Activated CD4-positive, alpha-beta T cell treated with anti-CD3 and anti-CD28 coated beads for 24 hours (primary cell): ENCODE data around the gene CRY2.

Experiments used
- DNase-seq, 2 donors: peaks; one replicate each; pipeline ENCODE4 v3.0.0-alpha.2; 2020; ENCODE audit warnings: low read depth in 2 of 2

Gene CRY2

DNA sequence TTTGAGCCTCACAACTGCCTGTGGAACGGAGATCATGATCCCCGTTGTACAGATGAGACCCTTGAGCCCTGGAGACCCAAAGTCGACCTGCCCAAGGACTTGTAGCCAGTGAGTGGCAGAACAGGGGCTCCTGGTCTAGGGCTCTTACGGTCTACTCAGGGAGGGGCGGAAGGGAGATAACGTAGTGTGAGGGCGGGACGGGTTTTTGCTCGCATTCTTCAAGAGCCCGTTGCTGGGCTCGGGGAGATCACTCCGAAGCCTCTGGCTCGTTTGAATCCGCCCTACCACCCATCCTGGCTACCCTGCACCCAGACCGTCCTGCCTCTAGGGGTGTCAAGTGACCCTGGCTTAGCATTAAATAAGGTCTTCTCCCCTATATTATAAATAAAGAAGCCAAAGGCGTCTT is 639 bp downstream of the CRY2 start:
- DNase-seq = peak in 1 of 2 donors; percentile 12

DNA sequence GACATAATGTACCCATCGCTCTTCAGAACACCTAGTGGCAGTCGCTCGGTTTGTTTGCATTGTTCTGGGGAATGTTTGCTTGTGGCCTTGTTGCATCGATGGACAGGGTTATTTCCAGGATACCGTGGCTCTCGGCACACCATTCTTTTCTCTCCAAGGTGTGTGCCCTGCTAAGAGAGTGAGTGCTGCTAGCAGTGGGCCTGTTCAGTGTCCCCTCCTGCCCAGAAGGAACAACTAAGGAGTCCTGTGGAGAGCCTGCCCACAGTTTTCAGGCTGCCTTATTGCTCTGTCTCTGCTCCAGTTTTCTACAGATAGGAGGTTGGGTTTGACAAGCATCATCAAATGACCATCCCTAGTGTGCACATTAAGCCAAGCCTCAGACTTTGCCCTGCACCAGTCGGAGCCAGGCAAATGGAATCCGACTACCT is 1.4 kb downstream of the CRY2 start:
- no peak for DNase-seq

DNA sequence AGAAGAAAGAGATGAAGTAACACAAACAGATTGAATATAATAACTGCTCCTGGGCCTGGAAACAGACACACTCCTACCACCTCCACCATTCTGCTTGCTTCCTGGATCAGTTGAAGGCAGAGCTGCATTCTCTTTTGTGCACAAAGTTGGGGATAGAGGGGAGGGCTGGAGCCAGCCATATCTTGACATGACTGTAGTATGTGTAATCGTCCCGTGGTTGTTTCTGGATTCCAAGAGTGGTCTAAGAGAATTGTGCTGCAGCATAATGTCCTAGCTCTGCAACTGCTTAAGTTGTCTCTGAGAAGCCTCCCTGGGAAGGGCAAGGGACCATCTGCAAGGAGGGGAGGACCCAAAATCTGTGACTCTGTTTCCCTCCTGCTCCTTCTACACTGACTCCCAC is 3.2 kb downstream of the CRY2 start:
- no peak for DNase-seq

DNA sequence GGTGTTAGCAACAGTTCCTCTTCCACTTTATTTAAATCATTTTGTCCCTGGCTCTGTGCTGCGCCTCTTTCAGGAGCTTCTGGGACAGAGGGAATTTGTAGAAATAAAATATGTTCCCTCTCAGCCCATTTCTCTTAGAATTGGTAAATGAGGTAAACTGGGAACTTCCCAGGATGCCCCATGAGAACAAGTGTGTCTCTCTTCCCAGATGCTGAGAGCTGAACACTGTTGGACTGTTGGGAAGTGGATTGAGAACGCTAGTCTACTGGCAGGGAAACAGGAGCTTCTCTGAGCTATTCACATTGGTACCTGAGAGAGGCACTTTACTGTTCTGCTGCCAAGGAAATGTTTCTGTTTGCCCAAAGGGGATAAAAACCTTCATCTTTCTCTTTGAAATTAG is 4.0 kb downstream of the CRY2 start:
- DNase-seq = no peak

DNA sequence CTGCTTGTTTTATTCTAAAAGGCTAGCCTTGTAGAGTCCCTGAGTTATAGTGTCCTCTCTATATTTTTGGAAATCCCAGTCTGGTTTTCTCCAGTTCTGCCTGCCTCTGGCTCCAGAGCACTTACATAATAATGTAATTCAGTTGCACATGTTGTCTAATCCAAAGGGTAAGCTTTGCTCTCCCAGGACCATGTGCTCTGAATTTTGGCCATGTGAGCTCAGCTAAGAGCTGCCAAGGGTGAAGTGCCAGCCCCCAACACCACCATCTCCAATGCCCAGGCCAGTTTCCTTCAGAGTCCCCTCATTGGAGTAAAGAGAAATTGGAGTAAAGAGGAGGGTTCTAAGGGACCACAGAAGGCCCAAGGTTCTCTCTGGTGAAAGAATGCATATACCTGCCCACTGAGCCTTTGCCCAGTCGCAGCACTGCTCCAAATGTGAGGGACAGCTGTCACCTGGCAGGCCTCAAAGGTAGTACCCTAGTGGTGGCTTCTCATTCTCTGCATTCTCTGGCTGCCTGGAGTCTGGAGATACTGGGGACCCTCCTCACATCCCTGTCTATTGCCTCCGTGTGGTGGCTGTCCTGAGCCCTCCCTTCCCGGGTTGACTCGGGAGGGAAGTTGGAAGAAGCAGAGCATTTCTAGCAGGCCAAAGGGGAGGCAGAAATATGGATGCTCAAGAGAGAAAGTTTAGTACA is 4.9 kb downstream of the CRY2 start:
- DNase-seq = no peak

DNA sequence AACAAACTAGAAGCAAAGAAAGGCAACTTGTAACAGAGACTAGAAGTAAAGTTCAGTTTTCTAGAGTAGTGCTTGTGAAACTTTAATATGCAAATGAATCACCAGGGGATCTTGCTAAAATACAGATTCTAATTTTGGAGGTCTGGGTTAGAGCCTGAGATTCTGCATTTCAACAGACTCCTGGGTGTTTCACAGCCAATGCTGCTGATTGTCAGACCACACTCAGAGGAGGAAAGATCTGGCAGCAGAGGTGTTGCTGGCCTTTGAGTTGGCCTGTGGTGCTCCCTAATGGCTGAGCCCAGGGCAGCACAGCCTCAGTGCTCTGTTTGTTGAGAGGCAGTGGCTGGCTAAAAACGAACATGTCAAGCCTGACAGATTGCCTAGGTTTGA is 5.4 kb downstream of the CRY2 start:
- DNase-seq = no peak

DNA sequence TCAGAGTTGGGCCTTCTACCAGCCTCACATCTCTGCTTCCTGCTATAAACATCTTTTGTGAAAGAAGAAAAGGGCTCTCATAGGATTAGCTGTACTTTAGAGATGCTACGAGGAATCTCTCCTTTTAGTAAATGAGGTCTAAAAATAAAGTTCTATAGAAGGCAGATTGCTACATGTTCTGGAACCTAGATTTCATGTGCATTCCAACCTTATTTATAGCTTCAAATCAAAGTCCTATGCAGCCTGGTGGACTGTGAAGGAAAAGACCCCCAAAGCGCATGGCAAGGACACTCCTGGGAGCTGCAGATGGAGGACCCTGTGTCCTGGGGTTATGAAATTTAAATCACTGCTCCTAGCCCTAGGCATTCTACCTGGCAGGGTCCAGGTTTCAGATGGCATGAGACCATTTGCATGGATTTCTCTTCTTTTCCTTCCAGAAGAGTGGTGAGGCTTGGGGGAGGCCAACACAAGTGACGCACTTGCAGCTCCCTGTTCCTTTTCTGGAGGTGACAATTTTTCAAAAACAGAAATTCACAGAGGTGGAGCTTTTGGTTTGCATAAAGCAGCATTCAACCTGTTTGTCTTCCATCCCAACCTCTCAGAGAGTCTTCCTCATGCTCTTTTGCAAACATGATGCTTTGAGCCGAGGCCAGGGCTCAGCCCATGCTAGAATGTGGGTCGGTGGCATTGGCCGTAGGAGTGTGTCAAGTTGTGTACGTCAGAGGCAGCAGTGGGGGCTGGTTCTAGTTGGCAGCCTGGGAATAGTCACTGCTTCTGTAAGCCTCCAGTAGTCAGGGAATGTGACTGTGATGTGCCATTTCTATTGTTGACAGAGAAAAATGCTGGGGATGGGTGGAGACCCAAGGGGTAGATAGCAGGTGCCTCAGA is 6.3 kb downstream of the CRY2 start:
- DNase-seq = no peak

DNA sequence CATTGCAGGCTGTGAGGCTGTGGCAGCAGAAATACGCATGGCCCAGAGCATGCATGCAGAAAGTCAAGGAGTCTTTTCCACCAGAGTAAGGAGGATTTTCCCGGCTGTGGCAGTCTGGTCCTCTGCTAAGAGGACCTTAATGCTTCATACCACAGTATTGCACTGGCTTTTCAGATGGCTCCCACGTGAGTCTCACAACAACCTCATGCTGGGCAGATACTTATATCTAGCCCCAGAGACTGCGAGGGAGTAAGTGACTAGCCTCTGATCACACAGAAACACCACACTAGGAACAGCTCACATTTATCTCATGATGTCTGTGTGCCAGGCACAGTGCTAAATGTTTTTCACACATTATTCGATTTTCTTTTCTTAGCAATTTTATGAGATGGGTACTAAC is 8.0 kb downstream of the CRY2 start:
- no peak for DNase-seq

DNA sequence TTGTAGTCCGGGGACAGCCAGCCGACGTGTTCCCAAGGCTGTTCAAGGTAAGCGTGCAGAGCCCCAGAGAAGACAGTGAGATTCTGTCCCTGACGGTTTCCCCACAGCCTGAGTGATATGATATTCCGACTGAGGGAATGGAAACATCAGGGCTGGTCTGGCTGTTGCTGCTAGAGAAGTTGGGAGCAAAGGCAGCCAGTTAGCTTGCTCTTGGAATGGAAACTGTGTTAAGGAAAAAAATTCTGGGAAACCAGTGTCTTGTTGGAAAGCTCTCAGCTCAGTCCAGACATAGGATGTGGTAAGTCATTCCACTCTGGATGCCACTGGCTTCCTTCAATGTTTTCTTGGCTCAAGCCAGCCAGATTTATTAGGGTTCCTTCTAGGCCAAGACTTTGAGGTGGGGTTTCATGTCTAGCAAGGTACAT is 8.8 kb downstream of the CRY2 start:
- DNase-seq = no peak

DNA sequence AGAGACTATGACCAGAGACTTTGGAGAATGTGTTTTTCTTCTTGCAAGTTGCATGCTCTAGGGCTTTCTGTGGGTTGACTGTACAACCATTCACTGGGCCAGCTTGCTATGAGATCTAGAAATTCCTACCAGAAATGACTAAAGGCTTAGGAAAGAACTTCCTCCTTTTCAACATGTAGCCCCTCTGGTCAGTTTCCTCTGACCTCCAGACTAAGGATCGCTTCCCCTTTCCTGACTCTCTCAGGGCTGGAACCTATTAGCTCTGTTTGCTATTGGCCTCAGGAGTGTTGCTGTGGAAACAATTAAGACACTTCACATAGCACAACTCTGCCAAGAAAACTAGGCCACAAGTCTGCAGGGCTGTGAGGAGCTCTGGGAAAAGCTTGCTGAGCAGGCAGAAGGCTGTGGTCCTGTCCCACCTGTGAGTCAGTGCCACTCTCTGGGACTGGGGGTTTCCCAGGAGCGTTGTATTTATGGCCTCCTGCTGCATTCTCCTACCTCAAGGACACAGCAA is 10.7 kb downstream of the CRY2 start:
- no peak for DNase-seq

DNA sequence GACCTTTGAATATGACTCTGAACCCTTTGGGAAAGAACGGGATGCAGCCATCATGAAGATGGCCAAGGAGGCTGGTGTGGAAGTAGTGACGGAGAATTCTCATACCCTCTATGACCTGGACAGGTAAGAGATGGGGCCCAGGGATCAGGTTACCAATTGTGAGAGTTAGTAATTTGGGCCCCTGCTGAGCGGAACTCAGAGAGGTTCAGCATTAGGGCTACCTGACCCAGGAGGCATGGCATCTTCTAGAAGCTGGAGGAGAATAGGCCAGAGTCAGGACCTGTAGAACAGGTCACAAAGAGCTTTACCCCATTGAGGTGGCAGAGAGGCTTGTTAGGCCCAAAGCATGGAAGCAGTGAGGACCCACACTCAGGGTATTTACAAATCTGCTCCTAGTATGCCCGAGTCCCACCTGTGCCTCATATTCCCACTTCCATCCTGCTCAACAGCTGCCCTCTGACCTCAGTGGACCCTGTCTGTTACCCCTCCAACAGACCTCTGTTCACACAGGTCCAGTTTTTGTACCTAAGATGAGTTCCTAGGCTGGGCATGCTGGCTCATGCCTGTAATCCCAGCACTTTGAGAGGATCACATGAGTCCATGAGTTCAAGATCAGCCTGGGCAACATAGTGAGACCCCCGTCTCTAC is 11.6 kb downstream of the CRY2 start:
- no peak for DNase-seq

DNA sequence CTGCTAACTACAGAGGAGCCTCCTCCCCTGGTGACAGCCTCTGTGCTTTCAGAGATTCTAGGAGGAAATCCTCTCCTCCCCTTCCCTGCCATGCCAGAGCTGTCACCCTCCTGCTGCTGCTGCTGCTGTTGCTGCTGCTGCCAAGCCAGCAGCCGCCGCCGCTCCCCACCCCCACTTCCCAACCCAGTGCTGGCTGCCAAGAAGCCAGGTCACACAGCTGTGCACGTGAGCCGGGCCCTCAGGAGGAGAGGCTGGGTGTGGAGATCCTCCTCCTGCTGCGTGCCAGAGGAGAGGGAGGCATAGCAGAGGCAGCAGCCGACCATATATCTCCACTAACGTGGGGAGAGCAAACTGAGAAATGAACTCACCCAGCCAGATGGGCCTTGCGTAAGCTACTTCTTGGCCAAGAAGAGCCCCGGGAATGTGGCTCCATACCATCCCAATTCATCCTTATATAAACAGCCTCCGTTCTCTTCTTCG is 12.4 kb downstream of the CRY2 start:
- DNase-seq = no peak

DNA sequence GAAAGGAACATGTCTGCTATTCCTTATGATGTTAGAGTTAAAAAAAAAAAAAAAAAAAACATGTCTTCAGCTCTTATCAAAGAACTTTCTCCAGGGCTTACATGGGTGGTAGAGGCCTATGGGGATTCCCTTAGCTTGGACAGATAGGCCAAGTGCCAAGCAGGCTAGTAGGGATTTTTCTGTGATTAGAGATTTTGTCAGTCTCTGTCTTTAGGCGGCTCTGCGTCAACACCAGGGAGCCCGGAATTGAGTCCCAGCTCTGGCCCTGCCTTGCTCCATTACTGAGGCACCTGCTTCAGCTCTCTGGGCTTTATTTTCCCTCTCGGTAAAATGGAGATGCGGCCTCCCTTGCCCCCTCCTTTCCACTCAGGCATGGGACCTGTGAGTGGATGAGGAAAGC is 13.1 kb downstream of the CRY2 start:
- no peak for DNase-seq

DNA sequence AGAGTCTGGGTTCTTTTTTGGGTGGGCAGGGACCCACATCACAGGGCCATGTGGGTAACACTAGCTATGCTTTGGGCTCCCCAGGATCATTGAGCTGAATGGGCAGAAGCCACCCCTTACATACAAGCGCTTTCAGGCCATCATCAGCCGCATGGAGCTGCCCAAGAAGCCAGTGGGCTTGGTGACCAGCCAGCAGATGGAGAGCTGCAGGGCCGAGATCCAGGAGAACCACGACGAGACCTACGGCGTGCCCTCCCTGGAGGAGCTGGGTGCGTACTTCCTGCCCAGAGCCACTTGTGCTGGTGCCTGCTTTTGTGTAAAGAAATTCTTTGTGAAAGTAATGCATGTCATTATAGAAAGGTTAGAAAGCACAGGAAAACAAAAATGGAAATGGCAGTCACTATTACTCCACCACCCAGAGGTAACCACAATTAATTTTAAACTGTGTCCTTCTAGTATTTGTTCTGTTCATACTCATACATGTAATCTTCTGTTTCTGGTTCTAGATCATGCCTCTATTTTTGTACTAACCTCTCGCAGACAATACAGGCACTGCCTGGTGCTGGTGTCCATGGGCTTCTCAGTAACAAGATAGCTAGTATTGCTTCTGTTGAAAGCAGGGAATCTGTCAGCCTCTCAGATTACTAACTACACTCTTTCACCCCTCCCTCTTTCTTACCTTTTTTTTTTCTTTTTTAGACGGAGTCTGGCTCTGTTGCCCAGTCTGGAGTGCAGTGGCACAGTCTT is 13.7 kb downstream of the CRY2 start:
- DNase-seq = no peak

DNA sequence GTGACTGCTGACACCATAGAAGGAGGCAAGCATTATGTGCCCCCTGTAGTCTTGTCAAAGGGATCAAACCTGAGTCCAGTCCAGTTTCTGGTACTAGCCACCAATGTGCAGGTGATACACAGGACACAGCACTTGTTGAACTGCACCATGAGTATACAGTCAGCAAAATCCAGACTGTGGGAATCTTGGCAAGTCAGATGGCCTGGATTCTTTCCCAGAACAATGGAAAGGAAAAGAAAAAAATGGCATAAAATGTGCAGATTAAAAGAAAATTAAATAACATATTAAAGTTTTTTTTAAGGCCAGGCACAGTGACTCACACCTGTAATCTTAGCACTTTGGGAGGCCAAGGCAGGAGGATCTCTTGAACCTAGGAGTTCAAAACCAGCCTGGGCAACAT is 16.8 kb downstream of the CRY2 start:
- no peak for DNase-seq

DNA sequence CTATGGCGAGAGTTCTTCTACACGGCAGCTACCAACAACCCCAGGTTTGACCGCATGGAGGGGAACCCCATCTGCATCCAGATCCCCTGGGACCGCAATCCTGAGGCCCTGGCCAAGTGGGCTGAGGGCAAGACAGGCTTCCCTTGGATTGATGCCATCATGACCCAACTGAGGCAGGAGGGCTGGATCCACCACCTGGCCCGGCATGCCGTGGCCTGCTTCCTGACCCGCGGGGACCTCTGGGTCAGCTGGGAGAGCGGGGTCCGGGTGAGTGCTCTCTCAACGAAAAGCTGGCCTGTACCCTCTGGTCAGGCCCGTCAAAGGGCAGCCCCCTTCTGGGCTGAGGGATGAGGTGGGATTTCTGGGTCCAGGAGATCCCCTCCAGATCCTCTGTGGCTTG is 22.3 kb downstream of the CRY2 start:
- no peak for DNase-seq

DNA sequence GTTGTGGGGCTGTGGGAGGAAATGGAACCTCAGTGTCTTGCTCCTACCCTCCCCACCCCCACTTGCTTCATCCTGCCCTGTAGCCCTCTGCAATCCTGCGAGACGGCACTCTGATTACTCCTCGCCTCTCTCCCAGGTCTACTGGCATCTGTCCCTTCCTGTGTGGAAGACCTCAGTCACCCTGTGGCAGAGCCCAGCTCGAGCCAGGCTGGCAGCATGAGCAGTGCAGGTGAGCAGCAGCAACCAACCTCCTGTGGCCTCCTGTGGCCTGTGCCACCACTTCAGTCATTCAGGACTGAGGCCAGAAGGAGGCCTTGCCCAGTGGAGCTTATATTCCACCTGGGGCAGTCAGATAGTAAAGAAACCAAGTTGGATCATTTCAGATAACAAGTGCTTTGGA is 23.4 kb downstream of the CRY2 start:
- no peak for DNase-seq

DNA sequence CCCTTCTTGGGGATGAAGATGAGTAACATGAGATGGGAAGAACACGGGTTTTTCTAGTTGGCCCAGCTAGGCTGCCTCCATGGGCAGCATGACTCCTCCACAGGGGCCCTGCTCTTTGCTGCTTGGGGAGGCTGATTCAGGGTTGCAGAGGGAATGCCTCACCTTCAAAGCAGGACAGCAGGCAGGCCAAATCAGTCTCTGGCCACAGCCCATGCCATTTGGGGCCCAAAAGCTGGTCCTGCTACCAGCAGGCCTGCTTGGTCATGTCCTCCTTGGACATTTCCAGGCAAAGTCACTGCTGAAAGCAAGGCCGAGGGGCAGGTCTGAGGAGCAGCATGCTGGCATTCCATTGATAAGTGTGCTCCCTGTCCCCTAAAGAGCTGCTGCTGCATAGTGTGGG is 24.4 kb downstream of the CRY2 start:
- DNase-seq = no peak

DNA sequence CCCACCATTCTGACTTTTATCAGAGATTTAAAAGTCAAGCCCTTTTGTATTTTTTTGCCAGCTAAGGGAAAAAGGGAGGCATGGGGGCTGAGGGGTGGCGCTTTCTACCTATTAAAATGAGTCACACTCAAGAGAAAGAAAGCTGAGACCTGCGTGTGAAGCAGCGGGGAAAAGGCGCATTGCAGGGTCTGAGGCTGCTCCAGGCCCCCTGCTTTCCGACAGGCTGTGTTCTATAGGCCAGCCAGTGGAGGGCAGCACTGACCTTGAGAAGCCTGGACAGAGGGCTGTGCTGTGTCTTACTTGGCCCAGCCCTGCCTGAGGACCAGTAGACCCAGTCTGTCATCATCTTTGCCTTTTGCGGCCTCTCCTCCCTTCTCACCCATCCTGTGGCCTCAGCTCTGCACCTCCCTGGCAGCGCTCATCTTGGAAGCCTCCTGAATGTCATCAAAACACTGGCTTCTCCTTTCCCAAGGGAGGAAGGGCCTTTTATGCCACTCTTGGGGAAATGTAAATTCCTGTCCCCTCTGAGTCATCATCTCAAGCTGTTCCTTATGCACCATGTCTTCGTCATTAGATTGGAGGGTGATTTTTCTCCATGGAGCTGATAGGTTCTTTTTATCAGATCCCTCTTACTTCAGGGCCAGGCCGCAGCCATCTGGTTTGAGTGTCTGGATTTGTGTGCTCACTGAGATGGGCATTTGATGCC is 25.5 kb downstream of the CRY2 start:
- peak in 1 of 2 donors; percentile 13 for DNase-seq

DNA sequence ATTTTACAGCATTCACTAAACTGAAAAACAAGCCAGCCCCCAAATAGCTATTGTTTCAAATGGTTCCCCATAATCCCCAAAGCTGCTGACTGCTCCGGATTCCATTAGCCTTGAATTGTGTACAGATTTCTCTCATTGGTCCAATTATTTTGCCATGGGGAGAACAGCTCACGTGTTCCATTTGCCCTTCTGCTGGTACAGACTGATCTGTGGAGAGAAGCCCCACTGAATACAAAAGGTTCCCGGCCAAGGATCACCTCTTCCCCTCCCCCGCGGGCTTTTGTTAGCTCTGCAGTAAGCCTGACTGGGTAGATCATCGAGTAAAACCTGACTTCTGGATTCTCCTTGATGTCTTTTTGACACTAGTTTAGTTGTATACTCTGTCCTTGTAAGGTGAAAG is 29.1 kb downstream of the CRY2 start:
- no peak for DNase-seq

DNA sequence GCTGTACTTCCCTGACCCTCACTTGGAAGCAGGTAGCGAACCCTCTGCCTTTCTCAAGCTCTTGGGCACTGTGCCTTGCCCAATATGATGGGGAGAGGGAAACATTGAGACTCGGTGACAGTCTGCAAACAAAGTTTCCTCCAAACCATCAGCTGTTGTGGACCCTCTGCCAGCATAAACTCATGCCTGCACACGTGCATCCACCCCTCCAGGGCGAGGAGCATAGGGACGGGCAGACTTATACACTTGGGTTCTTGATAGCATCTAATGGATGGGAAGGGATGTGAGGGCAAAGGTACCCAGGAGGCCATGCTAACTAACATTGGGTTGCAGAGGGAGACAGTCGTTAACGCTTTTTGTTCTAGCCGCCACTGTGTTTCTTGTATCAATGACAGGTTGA is 29.9 kb downstream of the CRY2 start:
- DNase-seq = no peak
